GM12878 (cell line): Measurements from ENCODE around the gene LMX1B. TPM values are rescaled to one million over a fixed set of nuclear protein-coding genes. Genes with fewer than 3 reads are reported as not detected.

Source experiments
- ATAC-seq: fragments of 200-7000 bp; cut with Tn5 transposase; 3 replicates; pipeline ENCODE4 v1.9.1; 2020; ENCODE audit warnings: mild to moderate bottlenecking, moderate library complexity
- BruUV-seq: library from RNA; stranded (reverse); fragments of 400-500 nt; replicated peaks from 2 replicates; lab custom pipeline; 2021; lab: Mats Ljungman, UMichigan
- CTCF ChIA-PET: fragments of 300-600 bp; sonication (Branson Sonifier 250); formaldehyde crosslinking; extraction: SDS; loops from one replicate; lab custom pipeline; 2021; ENCODE audit warnings: inconsistent platforms; lab: Yijun Ruan, JAX
- POLR2A ChIA-PET: fragments of 350-600 bp; formaldehyde crosslinking; extraction: SDS; loops from one replicate; lab custom pipeline; 2021; ENCODE audit warnings: inconsistent platforms; lab: Charles Lee
- RAD21 ChIA-PET: fragments of 300-600 bp; sonication (Branson Sonifier 250); formaldehyde crosslinking; loops from one replicate; lab custom pipeline; 2023; ENCODE audit warnings: antibody characterized with exemption; ENCODE audit not compliant: unreplicated experiment; lab: Charles Lee
- SMC1A ChIA-PET: fragments of 300-600 bp; sonication (Branson Sonifier 250); formaldehyde crosslinking; loops from one replicate; lab custom pipeline; 2023; ENCODE audit not compliant: unreplicated experiment, uncharacterized antibody; lab: Charles Lee
- DNase-seq: peaks from one replicate; pipeline ENCODE4 v3.0.0-alpha.2; 2011; ENCODE audit warnings: low read depth, low spot score
- FAIRE-seq: peaks from 3 replicates; lab custom pipeline; 2011; peaks lifted over from hg19 to GRCh38; lab: Jason Lieb, UNC
- H2AFZ ChIP-seq: 2 replicates; pipeline ENCODE4 v1.6.0; 2011; ENCODE audit warnings: low read depth, low read length, control low read depth; ENCODE audit not compliant: control insufficient read depth
- H3K27ac ChIP-seq: 2 replicates; pipeline ENCODE4 v1.5.1; 2011; ENCODE audit warnings: control low read depth; ENCODE audit not compliant: control insufficient read depth, insufficient read depth
- H3K27me3 ChIP-seq, 2 experiments: replicated peaks in 1 of 2; 2 replicates each; pipeline versions ENCODE4 v1.6.0 to v1.6.1; 2011; ENCODE audit warnings: low read length in 1 of 2; ENCODE audit not compliant: control insufficient read depth in 2 of 2, insufficient read depth in 2 of 2
- H3K36me3 ChIP-seq, 2 experiments: 2 replicates each; pipeline ENCODE4 v1.5.1; 2011; ENCODE audit warnings: low read length in 1 of 2; ENCODE audit not compliant: control insufficient read depth in 2 of 2, insufficient read depth in 2 of 2
- H3K4me1 ChIP-seq: 2 replicates; pipeline ENCODE4 v1.6.1; 2011; ENCODE audit warnings: mild to moderate bottlenecking, low read length, moderate library complexity, mixed read lengths; ENCODE audit not compliant: control insufficient read depth, insufficient read depth
- H3K4me2 ChIP-seq: 2 replicates; pipeline ENCODE4 v1.6.0; 2011; ENCODE audit warnings: control low read depth; ENCODE audit not compliant: control insufficient read depth, insufficient read depth
- H3K4me3 ChIP-seq: fragments of 200-600 bp; sonication (generic); 2 replicates; pipeline ENCODE4 v1.5.1; 2016
- H3K79me2 ChIP-seq: 2 replicates; pipeline ENCODE4 v1.6.0; 2011; ENCODE audit warnings: low read length; ENCODE audit not compliant: control insufficient read depth, insufficient read depth
- H3K9ac ChIP-seq: 2 replicates; pipeline ENCODE4 v1.8.0; 2011; ENCODE audit warnings: low read length, control low read depth, mixed read lengths; ENCODE audit not compliant: control insufficient read depth, insufficient read depth
- H3K9me3 ChIP-seq: replicated peaks from 3 replicates; pipeline ENCODE4 v1.5.1; 2011; ENCODE audit warnings: mild to moderate bottlenecking, low read length; ENCODE audit not compliant: control insufficient read depth, insufficient read depth
- H4K20me1 ChIP-seq: 2 replicates; pipeline ENCODE4 v1.6.0; 2011; ENCODE audit not compliant: control insufficient read depth, insufficient read depth
- BCL11A ChIP-seq: IDR thresholded peaks from 2 replicates; pipeline ENCODE4 v1.6.1; 2011; ENCODE audit warnings: low read depth, low read length
- CHD2 ChIP-seq: IDR thresholded peaks from 2 replicates; pipeline ENCODE4 v1.6.1; 2011; ENCODE audit warnings: low read depth, low read length, improper control_type of control experiment, borderline replicate concordance
- EGR1 ChIP-seq, 2 experiments: IDR thresholded peaks; 1 replicate in 1 of 2; 2 replicates in 1 of 2; pipeline ENCODE4 v1.6.1; 2011 to 2012; ENCODE audit warnings: low read depth in 2 of 2, low read length in 2 of 2, borderline replicate concordance in 1 of 2, mild to moderate bottlenecking in 1 of 2, moderate library complexity in 1 of 2
- FOXM1 ChIP-seq: IDR thresholded peaks from 2 replicates; pipeline ENCODE4 v1.6.1; 2012; ENCODE audit warnings: low read depth, mild to moderate bottlenecking, inconsistent platforms, low read length, moderate library complexity
- MYC ChIP-seq: IDR thresholded peaks from 2 replicates; pipeline ENCODE4 v1.6.1; 2011; ENCODE audit warnings: mild to moderate bottlenecking, low read length, moderate library complexity, inconsistent platforms; ENCODE audit not compliant: insufficient read depth, insufficient replicate concordance, insufficient read length, severe bottlenecking
- NR2C2 ChIP-seq: IDR thresholded peaks from 2 replicates; pipeline ENCODE4 v1.6.1; 2011; ENCODE audit warnings: borderline replicate concordance, low read depth; ENCODE audit not compliant: control insufficient read depth, insufficient read length
- RCOR1 ChIP-seq: conservative IDR thresholded peaks from 2 replicates; pipeline ENCODE4 v1.6.1; 2012; ENCODE audit warnings: low read depth, low read length, improper control_type of control experiment
- RFX5 ChIP-seq: IDR thresholded peaks from 2 replicates; pipeline ENCODE4 v1.6.1; 2011; ENCODE audit warnings: low read depth, low read length, improper control_type of control experiment
- SMAD1 ChIP-seq: fragments of 450-650 bp; IDR thresholded peaks from 2 replicates; pipeline ENCODE4 v1.6.1; 2018; ENCODE audit warnings: mild to moderate bottlenecking, low read depth; ENCODE audit not compliant: partially characterized antibody
- WGBS: methylation state at CpG from one replicate; pipeline ENCODE4 v1.1.6; 2016; ENCODE audit warnings: low lambda C conversion rate; ENCODE audit not compliant: insufficient replicate concordance, insufficient coverage; ENCODE audit errors: missing lambda C conversion rate; 5-methylcytosine and 5-hydroxymethylcytosine counted together
- in situ Hi-C: fragments of 300-500 bp; cut with MboI; formaldehyde crosslinking; loops from 9 replicates; pipeline ENCODE4 v1.14.3; 2018; ENCODE audit warnings: mixed read lengths
- intact Hi-C: fragments of 100-400 bp; cut with micrococcal nuclease; formaldehyde crosslinking; loops from one replicate; pipeline ENCODE4 v1.14.2; 2022; ENCODE audit not compliant: unreplicated experiment
- polyA plus RNA-seq, 11 experiments: library from polyadenylated mRNA; depleted of rRNA in 4 of 11; unstranded in 6 of 11; stranded (reverse) in 5 of 11; fragments of >200 nt; fragmentation: Nextera tagmentation in 4 of 11; fragmentation: Illumina TruSeq in 1 of 11; extraction: Ambion mirVana in 4 of 11; extraction: Trizol in 1 of 11; gene quantifications; 1 replicate in 1 of 11; 2 replicates in 10 of 11; pipeline versions ENCODE4 v1.2.1 to v1.2.3, GENCODE V29; 2011 to 2016; ENCODE audit warnings: inconsistent platforms in 2 of 11, missing spikeins in 2 of 11, low read depth in 1 of 11
- total RNA-seq, 4 experiments: library from RNA; depleted of rRNA in 3 of 4; stranded (reverse); fragments of >200 nt in 3 of 4; fragmentation: Illumina TruSeq in 1 of 4; extraction: Trizol in 1 of 4; gene quantifications; 2 replicates each; pipeline versions ENCODE4 v1.2.1 to v1.2.3, GENCODE V29; 2013 to 2021
- TF ChIP-seq, protein P1 (sequence below): fragments of 150-350 bp; IDR thresholded peaks from 2 replicates; pipeline ENCODE4 v1.6.1; 2014; ENCODE audit warnings: mild to moderate bottlenecking, low read depth, low read length

LMX1B gene
- total and polyA plus RNA-seq, 10 of the 15 experiments (the other 5 are each of a cell fraction or from before 2014, with no cell fraction given), result not detected

DNA sequence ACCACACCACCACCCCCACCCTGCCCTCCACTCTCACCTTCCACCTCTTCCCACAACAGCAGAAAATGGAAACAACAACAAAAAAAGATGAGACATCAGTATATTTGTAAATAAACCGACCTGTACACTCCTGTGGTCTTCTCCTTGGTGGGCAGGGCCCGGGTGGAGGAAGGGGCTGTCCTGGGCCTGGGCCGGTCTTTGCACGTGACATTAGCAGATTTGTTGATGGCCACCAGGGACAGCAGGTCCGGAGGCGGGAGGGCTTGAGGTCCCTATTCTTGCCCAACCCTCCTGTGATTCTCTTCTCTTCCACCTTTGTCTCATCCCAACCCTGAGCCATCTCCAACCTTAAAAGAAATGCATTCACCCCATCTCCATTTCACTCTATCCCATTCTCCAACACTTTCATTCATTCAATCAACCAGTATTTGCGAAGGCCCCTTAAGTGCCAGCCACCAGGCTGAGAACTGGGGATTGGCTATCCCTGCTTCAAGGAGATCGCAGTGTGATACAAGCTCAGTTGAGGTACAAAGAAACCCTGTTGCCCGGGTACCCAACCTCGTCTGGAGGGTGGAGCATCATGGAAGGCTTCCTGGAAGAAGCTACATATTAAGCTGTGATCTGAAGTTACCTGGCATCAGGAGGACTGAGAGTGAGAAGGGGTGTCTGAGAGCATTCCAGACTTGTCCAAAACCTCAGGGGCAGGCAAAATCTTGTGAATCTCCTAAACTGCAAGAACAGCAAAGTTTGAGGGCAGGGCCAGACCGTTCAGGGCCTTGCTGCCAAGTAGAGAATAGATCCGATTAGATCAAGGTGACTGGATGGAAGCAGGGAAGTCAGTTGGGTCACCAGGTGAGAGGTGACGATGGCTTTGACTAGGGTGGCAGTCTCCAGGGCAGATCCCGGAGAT lies 87.4 kb downstream of the LMX1B start:
- H3K4me3 ChIP-seq, result no peak overlapping the region
- 26% methylated on average over 14 of the region's 14 CpGs for WGBS

More for the DNA sequence above, 87.4 kb downstream of the LMX1B start:
- no TSS peak for BruUV-seq
- Histone ChIP-seq H3K9me3 (no peaks in the 10 kb centered on the region), H3K36me3 (no peaks in the 10 kb centered on the region), H3K27ac (no peak overlapping the region), H3K4me2 (no peak overlapping the region), H3K9ac (no peak overlapping the region), H3K4me1 (no peaks in the 10 kb centered on the region), H2AFZ (no peak overlapping the region), H3K79me2 (no peaks in the 10 kb centered on the region), H3K27me3 (peaks cover 0 to 5% of the 10 kb centered on the region in 2 experiments; a peak in 3 of 4 replicates), H4K20me1 (no peaks in the 10 kb centered on the region; the same call in 1 of the 2 replicates)
- intact Hi-C loops, result no loop called here
- no peak for DNase-seq
- no peak for ATAC-seq
- SMC1A ChIA-PET, result interaction anchor here (8.8 kb wide), 1 partner anchor 80 kb away, joined by 111 read pairs; no protein-coding TSS in a partner anchor
- RAD21 ChIA-PET, result interaction anchor here (1.4 kb wide), 1 partner anchor 80 kb away, joined by 5 read pairs; no protein-coding TSS in a partner anchor
- TF ChIP-seq SMAD1, result no peak
- TF ChIP-seq BCL11A, result no peak
- TF ChIP-seq, protein P1, sequence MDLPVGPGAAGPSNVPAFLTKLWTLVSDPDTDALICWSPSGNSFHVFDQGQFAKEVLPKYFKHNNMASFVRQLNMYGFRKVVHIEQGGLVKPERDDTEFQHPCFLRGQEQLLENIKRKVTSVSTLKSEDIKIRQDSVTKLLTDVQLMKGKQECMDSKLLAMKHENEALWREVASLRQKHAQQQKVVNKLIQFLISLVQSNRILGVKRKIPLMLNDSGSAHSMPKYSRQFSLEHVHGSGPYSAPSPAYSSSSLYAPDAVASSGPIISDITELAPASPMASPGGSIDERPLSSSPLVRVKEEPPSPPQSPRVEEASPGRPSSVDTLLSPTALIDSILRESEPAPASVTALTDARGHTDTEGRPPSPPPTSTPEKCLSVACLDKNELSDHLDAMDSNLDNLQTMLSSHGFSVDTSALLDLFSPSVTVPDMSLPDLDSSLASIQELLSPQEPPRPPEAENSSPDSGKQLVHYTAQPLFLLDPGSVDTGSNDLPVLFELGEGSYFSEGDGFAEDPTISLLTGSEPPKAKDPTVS, result no peak
- no peak for TF ChIP-seq RFX5
- no peak for TF ChIP-seq CHD2
- no peak for TF ChIP-seq MYC
- no peak for TF ChIP-seq NR2C2
- TF ChIP-seq EGR1 (IDR thresholded peaks at IDR 0.05; ENCODE audit: borderline replicate concordance in 1 of 2, low read depth in 2 of 2, low read length in 2 of 2), result no peak
- TF ChIP-seq RCOR1, result no peak
- TF ChIP-seq FOXM1, result no peak
- in situ Hi-C loops, result no loop called here
- FAIRE-seq, result no peak
- CTCF ChIA-PET, result interaction anchor here (0.9 to 15.0 kb wide), 5 partner anchors 9 to 89 kb away, joined by 4 to 445 read pairs (median 5); no protein-coding TSS in a partner anchor
- POLR2A ChIA-PET, result interaction anchor here (0.6 kb wide), 1 partner anchor 67 kb away, joined by 3 read pairs; no protein-coding TSS in a partner anchor
